NT2/D1 (cell line): ENCODE results near the gene SLC22A16.
"Not testable (repeated sequence)": the region's sequence is repeated elsewhere in the genome, so short reads cannot be mapped to it uniquely, and the experiment has no call there.

Source experiments
- DNase-seq: peaks from one replicate; pipeline ENCODE4 v3.0.0-alpha.2; 2011; ENCODE audit warnings: low read depth, low spot score
- H3K27me3 ChIP-seq: 2 replicates; pipeline ENCODE4 v1.6.0; 2011; ENCODE audit warnings: mild to moderate bottlenecking; ENCODE audit not compliant: insufficient read length, insufficient read depth
- H3K36me3 ChIP-seq: 2 replicates; pipeline ENCODE4 v1.6.1; 2011; ENCODE audit warnings: mild to moderate bottlenecking, low read length, mixed read lengths; ENCODE audit not compliant: insufficient read depth, insufficient read length
- H3K4me1 ChIP-seq: 2 replicates; pipeline ENCODE4 v1.5.1; 2011; ENCODE audit not compliant: insufficient read depth, insufficient read length
- H3K4me3 ChIP-seq: 2 replicates; pipeline ENCODE4 v1.5.1; 2011; ENCODE audit warnings: low read depth; ENCODE audit not compliant: insufficient read length
- H3K9ac ChIP-seq: 2 replicates; pipeline ENCODE4 v1.6.0; 2011; ENCODE audit warnings: low read depth; ENCODE audit not compliant: insufficient read length
- H3K9me3 ChIP-seq: 2 replicates; pipeline ENCODE4 v1.5.1; 2011; ENCODE audit warnings: mild to moderate bottlenecking, low read length; ENCODE audit not compliant: insufficient read depth
- SUZ12 ChIP-seq: IDR thresholded peaks from 2 replicates; pipeline ENCODE4 v1.6.1; 2011; ENCODE audit not compliant: insufficient read length, insufficient read depth; ENCODE audit errors: extremely low read depth
- YY1 ChIP-seq: IDR thresholded peaks from 2 replicates; pipeline ENCODE4 v1.6.1; 2011; ENCODE audit not compliant: insufficient read length, insufficient read depth
- ZNF274 ChIP-seq: IDR thresholded peaks from 2 replicates; pipeline ENCODE4 v1.6.1; 2011; ENCODE audit warnings: mild to moderate bottlenecking, low read depth, low read length

The SLC22A16 gene

DNA sequence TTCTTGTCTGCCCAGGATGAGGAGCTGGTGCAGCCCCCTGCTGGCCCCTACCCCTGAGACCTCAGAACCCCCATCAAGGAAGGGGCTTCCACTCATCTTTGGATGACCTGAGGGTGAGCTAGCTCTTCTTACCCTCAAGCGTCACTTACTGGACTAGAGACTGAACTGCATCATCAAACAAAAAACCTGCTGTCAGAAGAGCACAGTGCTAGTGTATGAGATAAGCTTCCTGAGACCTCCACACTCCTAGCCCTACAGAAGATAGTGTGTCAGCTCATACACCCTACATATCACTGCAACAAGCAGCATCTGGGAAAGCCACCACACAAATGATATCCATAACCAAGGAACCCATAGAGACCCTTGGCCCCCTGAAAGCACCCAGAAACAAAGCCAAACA lies 15.0 kb downstream of the SLC22A16 start:
- no peak overlapping the region for H3K4me3 ChIP-seq
- no peak for DNase-seq
- no peaks in the 10 kb centered on the region for H3K27me3 ChIP-seq
- no peaks in the 10 kb centered on the region for H3K36me3 ChIP-seq
- peaks cover 14% of the 10 kb centered on the region; the same call in 1 of the 2 replicates for H3K9me3 ChIP-seq
- no peak overlapping the region for H3K9ac ChIP-seq
- TF ChIP-seq YY1 (no peak), ZNF274 (no peak), SUZ12 (no peak)
- no peaks in the 10 kb centered on the region for H3K4me1 ChIP-seq

DNA sequence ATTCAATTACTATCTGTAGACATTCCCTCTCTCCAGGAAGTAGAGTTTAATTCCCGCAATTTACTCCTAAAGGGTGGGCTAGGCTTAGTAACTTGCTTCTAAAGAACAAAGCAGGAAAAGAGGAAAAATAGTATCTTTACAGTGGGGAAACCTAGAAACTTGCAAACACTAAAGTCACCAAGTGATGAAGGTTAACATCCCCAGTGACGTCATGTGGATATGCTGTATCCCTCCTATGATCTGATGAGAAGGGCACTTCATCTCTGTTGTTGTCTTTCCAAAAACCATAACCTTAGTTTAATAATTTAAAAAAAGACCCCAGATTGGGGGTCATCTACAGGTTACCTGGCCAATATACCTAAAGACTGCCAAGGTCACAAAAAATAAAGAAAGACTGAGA lies 17.3 kb downstream of the SLC22A16 start:
- H3K4me3 ChIP-seq = no peak overlapping the region
- H3K9me3 ChIP-seq = peaks cover 14% of the 10 kb centered on the region; the same call in 1 of the 2 replicates
- no peak overlapping the region for H3K9ac ChIP-seq
- TF ChIP-seq SUZ12 = no peak
- no peak for TF ChIP-seq YY1
- no peak for TF ChIP-seq ZNF274
- no peaks in the 10 kb centered on the region for H3K4me1 ChIP-seq
- no peaks in the 10 kb centered on the region for H3K27me3 ChIP-seq
- no peaks in the 10 kb centered on the region for H3K36me3 ChIP-seq
- DNase-seq = no peak

DNA sequence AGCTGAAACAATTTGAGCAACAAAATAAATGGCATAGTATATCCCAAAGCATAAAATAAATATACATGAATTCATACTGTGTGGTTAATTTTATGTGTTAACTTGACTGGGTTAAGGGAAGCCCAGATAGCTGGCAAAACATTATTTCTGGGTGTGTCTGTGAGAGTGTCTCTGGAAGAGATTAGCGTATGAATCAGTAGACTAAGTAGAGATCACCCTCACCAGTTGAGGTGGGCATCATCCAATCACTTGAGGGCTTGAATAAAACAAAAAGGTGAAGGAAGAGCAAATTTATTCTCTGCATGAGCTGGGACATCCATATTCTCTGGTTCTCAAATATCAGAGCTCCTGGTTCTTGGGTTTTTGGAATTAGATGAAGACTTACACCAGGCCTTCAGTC lies 17.9 kb downstream of the SLC22A16 start:
- Histone ChIP-seq H3K4me1 (no peaks in the 10 kb centered on the region), H3K4me3 (no peak overlapping the region), H3K36me3 (no peaks in the 10 kb centered on the region), H3K9me3 (peaks cover 14% of the 10 kb centered on the region; the same call in 1 of the 2 replicates), H3K9ac (no peak overlapping the region), H3K27me3 (no peaks in the 10 kb centered on the region)
- DNase-seq = no peak
- TF ChIP-seq ZNF274 = no peak
- TF ChIP-seq YY1 = no peak

DNA sequence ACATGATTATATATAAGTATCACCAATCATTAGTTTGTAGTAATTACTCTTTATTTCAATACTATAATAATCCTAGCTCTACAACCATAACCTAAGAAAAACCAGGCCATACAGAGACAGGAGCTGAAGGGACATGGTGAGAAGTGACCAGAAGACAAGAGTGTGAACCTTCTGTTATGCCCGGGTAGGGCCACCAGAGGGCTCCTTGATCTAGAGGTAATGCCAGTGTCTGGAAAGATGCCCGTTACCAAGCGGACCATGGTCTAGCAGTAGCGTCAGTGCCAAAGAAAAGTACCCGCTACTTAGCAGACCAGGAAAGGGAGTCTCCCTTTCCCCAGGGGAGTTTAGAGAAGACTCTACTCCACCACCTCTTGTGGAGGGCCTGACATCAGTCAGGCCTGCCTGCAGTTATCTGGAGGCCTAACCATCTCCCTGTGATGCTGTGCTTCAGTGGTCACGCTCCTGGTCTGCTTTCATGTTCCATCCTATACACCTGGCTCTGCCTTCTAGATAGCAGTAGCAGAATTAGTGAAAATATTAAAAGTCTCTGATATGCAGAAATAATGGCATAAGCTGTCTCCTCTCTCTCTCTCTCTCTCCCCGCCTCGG lies 18.7 kb downstream of the SLC22A16 start:
- not testable (repeated sequence) for H3K27me3 ChIP-seq, H3K36me3 ChIP-seq, H3K9ac ChIP-seq, H3K4me1 ChIP-seq, H3K4me3 ChIP-seq, DNase-seq, H3K9me3 ChIP-seq

DNA sequence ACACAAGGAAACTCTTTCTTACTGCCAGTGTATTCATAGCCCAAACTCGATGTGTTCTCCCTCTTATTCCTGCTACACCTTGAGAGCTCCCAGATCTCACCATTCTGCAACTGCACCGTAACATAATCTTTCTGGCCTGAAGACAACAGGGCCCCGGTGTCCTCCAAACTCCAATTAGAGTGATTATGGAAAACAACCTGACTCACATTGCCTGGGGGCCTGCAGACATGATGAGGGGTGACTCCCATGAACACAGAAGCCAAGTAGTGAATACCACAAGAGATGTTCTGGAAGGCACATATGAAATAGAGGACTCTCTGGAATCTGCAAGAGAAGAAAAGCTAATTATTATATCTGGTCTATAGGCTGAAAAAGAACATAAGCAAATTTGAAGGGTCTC lies 19.7 kb downstream of the SLC22A16 start:
- H3K27me3 ChIP-seq = no peaks in the 10 kb centered on the region
- TF ChIP-seq SUZ12 = no peak
- no peak for TF ChIP-seq ZNF274
- TF ChIP-seq YY1 = no peak
- H3K36me3 ChIP-seq = no peaks in the 10 kb centered on the region
- H3K9ac ChIP-seq = no peak overlapping the region
- no peak overlapping the region for H3K4me3 ChIP-seq
- H3K9me3 ChIP-seq = peaks cover 5% of the 10 kb centered on the region; the same call in 1 of the 2 replicates
- H3K4me1 ChIP-seq = no peaks in the 10 kb centered on the region
- no peak for DNase-seq

DNA sequence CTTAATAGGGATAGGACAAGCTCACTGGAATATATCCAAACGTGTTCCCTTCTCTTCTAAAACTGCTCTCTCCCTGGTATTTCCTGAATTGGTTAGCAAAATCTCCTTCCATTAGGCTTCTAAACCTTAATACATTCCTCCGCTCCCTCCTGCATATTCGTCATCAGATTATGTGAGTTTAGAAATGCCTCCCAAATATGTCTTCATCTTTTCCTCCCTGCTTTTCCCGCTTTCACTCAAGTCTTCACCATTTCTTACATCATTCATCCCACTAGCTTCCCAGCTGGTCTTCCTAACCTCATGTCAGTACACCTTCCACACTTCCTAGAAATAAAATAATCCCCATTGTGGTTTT lies 26.9 kb downstream of the SLC22A16 start:
- no peak overlapping the region for H3K4me3 ChIP-seq
- no peak for TF ChIP-seq SUZ12
- H3K36me3 ChIP-seq = no peaks in the 10 kb centered on the region
- H3K27me3 ChIP-seq = no peaks in the 10 kb centered on the region
- H3K9me3 ChIP-seq = no peaks in the 10 kb centered on the region
- no peak for DNase-seq
- no peak overlapping the region for H3K9ac ChIP-seq
- H3K4me1 ChIP-seq = no peaks in the 10 kb centered on the region

DNA sequence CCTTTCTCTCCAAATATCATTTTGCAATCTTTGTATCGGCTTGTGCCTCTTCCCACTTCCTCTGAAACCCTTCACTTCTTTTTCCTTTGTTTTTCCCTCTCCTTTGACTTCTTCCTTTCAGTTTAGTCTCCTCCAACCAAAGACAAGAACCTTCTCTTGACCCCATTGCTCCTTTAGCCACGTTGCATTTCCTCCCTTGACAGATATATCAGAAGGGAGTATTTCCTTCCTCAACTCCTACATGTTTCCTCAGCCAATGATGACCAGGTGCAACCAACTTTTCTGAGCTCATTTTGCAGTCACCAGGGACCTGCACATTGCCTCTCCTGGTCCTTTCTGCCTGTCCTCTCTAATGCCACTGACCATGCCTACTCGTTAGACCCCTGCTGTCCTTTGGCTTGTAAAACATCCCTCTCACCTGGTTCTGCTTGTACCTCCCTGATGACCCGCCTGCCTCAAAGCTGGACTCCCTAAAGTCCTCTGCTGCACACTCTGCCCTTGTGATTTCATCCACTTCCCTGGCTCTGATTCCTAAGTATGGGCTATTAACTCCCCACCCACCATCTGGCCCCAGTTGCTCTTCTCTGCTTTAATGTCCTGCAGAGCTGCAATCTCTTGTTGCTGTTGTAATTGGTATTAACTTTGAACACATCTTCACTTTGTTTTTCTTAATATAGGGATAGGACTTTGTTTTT lies 27.4 kb downstream of the SLC22A16 start:
- H3K27me3 ChIP-seq = no peaks in the 10 kb centered on the region
- H3K4me1 ChIP-seq = no peaks in the 10 kb centered on the region
- H3K36me3 ChIP-seq = no peaks in the 10 kb centered on the region
- no peak overlapping the region for H3K4me3 ChIP-seq
- DNase-seq = no peak
- no peaks in the 10 kb centered on the region for H3K9me3 ChIP-seq
- H3K9ac ChIP-seq = no peak overlapping the region
- no peak for TF ChIP-seq SUZ12
- no peak for TF ChIP-seq ZNF274
- no peak for TF ChIP-seq YY1
